Endothelial cell of umbilical vein (primary cell): ENCODE data around the gene CNTNAP4. TPM values are rescaled to one million over a fixed set of nuclear protein-coding genes. Genes with fewer than 3 reads are reported as not detected.

ENCODE experiments used
- BruUV-seq: library from RNA; stranded (reverse); fragments of 400-500 nt; replicated peaks from 2 replicates; lab custom pipeline; 2021; lab: Mats Ljungman, UMichigan
- CTCF ChIA-PET: fragments of 300-600, 350-600 bp; sonication (Branson Sonifier 250); formaldehyde crosslinking; loops from one replicate; lab custom pipeline; 2021; ENCODE audit warnings: antibody characterized with exemption, inconsistent platforms; lab: Charles Lee
- POLR2A ChIA-PET: fragments of 300-600, 350-600 bp; sonication (Branson Sonifier 250); formaldehyde crosslinking; loops from one replicate; lab custom pipeline; 2021; ENCODE audit warnings: antibody characterized with exemption, inconsistent platforms; lab: Charles Lee
- DNase-seq: peaks from one replicate; pipeline ENCODE4 v3.0.0-alpha.2; 2011; ENCODE audit warnings: low read depth, low spot score
- FAIRE-seq: peaks from 2 replicates; lab custom pipeline; 2011; peaks lifted over from hg19 to GRCh38; lab: Jason Lieb, UNC
- H2AFZ ChIP-seq: 2 replicates; pipeline ENCODE4 v1.6.0; 2012; ENCODE audit warnings: low read depth, low read length, control low read depth, inconsistent platforms
- H3K27ac ChIP-seq: 2 replicates; pipeline ENCODE4 v1.5.1; 2011; ENCODE audit warnings: low read depth, mild to moderate bottlenecking, control low read depth, low read length, moderate library complexity; ENCODE audit not compliant: insufficient read depth
- H3K27me3 ChIP-seq, 2 experiments: 2 replicates each; pipeline versions ENCODE4 v1.6.0 to v1.6.1; 2011; ENCODE audit warnings: low read length in 2 of 2, mixed read lengths in 1 of 2; ENCODE audit not compliant: control insufficient read depth in 2 of 2, insufficient read depth in 2 of 2
- H3K36me3 ChIP-seq, 2 experiments: 2 replicates in 1 of 2; 3 replicates in 1 of 2; pipeline ENCODE4 v1.5.1; 2011; ENCODE audit warnings: low read length in 2 of 2, mild to moderate bottlenecking in 1 of 2, moderate library complexity in 1 of 2; ENCODE audit not compliant: control insufficient read depth in 2 of 2, insufficient read depth in 2 of 2; ENCODE audit errors: extremely low read depth in 1 of 2
- H3K4me1 ChIP-seq: 3 replicates; pipeline ENCODE4 v1.5.1; 2011; ENCODE audit warnings: mild to moderate bottlenecking, low read length; ENCODE audit not compliant: control insufficient read depth, insufficient read depth; ENCODE audit errors: extremely low read depth
- H3K4me2 ChIP-seq: 2 replicates; pipeline ENCODE4 v1.6.1; 2011; ENCODE audit warnings: low read length, control low read depth, mixed read lengths; ENCODE audit not compliant: insufficient read depth
- H3K4me3 ChIP-seq, 3 experiments: fragments of 200-600 bp in 1 of 3; sonication (generic), shearing (Covaris generic) in 1 of 3; replicated peaks in 1 of 3; 2 replicates each; pipeline ENCODE4 v1.5.1; 2011 to 2016; ENCODE audit warnings: control low read depth in 3 of 3, low read length in 3 of 3, mild to moderate bottlenecking in 2 of 3, inconsistent platforms in 1 of 3, low read depth in 1 of 3, moderate library complexity in 1 of 3; ENCODE audit not compliant: insufficient read depth in 1 of 3
- H3K79me2 ChIP-seq: 2 replicates; pipeline ENCODE4 v1.6.0; 2012; ENCODE audit warnings: low read length, inconsistent platforms; ENCODE audit not compliant: control insufficient read depth, insufficient read depth
- H3K9ac ChIP-seq: replicated peaks from 2 replicates; pipeline ENCODE3; 2011; ENCODE audit warnings: low read length, control low read depth; ENCODE audit not compliant: insufficient read depth; ENCODE audit errors: extremely low read depth
- H3K9me1 ChIP-seq: replicated peaks from 3 replicates; pipeline ENCODE4 v1.6.0; 2011; ENCODE audit warnings: mild to moderate bottlenecking, low read length; ENCODE audit not compliant: control insufficient read depth, insufficient read depth; ENCODE audit errors: extremely low read depth
- H3K9me3 ChIP-seq: replicated peaks from 2 replicates; pipeline ENCODE4 v1.5.1; 2012; ENCODE audit warnings: low read length, inconsistent platforms; ENCODE audit not compliant: control insufficient read depth, insufficient read depth
- H4K20me1 ChIP-seq: replicated peaks from 2 replicates; pipeline ENCODE3; 2011; ENCODE audit warnings: mild to moderate bottlenecking, low read length; ENCODE audit not compliant: control insufficient read depth, insufficient read depth; ENCODE audit errors: extremely low read depth
- EZH2 ChIP-seq: IDR thresholded peaks from 2 replicates; pipeline ENCODE4 v1.6.1; 2012; ENCODE audit warnings: borderline replicate concordance, low read depth, mild to moderate bottlenecking, moderate library complexity, low read length, inconsistent platforms; ENCODE audit not compliant: severe bottlenecking
- FOS ChIP-seq: IDR thresholded peaks from 2 replicates; pipeline ENCODE4 v1.6.1; 2011; ENCODE audit warnings: mild to moderate bottlenecking, low read length, moderate library complexity, borderline replicate concordance; ENCODE audit not compliant: insufficient read depth
- GATA2 ChIP-seq: IDR thresholded peaks from 2 replicates; pipeline ENCODE4 v1.7.0; 2011; ENCODE audit warnings: low read depth, mild to moderate bottlenecking, moderate library complexity, mixed read lengths, low read length; ENCODE audit not compliant: insufficient read length, insufficient read depth
- JUN ChIP-seq: IDR thresholded peaks from 2 replicates; pipeline ENCODE4 v1.6.1; 2011; ENCODE audit warnings: borderline replicate concordance, low read depth; ENCODE audit not compliant: insufficient read length, insufficient read depth
- MYC ChIP-seq: IDR thresholded peaks from one replicate; pipeline ENCODE4 v1.6.1; 2011; ENCODE audit warnings: mild to moderate bottlenecking, low read depth, low read length
- dilution Hi-C: fragments of 300-500 bp; cut with MboI; formaldehyde crosslinking; loops from one replicate; pipeline ENCODE4 v1.15.0; 2019; ENCODE audit warnings: low sequenced_read_pairs; ENCODE audit not compliant: extremely low pct_ligation_motif_present
- intact Hi-C: fragments of 100-400 bp; cut with micrococcal nuclease; formaldehyde crosslinking; loops from one replicate; pipeline ENCODE4 v1.10.0; 2022
- polyA plus RNA-seq, 4 experiments: library from polyadenylated mRNA; depleted of rRNA in 3 of 4; stranded (reverse) in 3 of 4; unstranded in 1 of 4; fragments of >200 nt; gene quantifications; 2 replicates each; pipeline versions ENCODE4 v1.2.1 to v1.2.3, GENCODE V29; 2011 to 2012; ENCODE audit warnings: missing spikeins in 1 of 4
- total RNA-seq: library from RNA; stranded (reverse); gene quantifications from 2 replicates; pipeline ENCODE4 v1.2.3, GENCODE V29; 2021
- TF ChIP-seq, protein P1 (sequence below): IDR thresholded peaks from 2 replicates; pipeline ENCODE4 v1.6.1; 2011; ENCODE audit not compliant: insufficient read depth, insufficient read length
- TF ChIP-seq, protein P2 (sequence below), 2 donors: IDR thresholded peaks; 1 replicate in 1 of 2; 2 replicates in 1 of 2; pipeline ENCODE4 v1.5.1; 2011; ENCODE audit warnings: low read length in 2 of 2, mild to moderate bottlenecking in 2 of 2, moderate library complexity in 2 of 2, control low read depth in 1 of 2, inconsistent platforms in 1 of 2, low read depth in 1 of 2; ENCODE audit not compliant: insufficient read depth in 1 of 2; ENCODE audit errors: extremely low read depth in 1 of 2

CNTNAP4 gene
- total and polyA plus RNA-seq, 2 donors (not counting 3 experiments of a cell fraction or from before 2014, with no cell fraction given): not detected

DNA sequence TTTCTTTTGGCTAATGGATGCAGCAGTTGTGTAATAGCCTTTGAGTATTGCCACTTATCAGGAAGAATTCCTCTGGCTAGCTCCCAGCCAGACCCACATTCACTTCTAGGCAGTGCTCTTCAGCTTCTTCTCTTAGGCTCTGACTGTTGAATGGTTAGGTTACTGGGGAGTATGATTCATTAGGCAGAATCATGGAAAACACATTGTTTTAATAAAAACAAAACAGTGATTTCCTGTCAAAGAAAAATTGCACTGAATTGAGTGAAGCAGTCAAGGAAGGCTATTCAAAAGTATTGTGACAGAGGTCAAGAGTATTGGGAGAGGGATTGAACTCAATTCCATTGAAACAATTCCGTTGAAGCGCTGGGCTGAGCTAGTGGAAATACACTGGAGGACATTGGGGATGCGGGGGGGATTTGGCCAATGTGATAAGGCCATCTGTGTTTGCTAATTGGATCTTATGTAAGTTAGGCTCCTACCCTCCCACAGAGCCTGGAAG is 68.0 kb downstream of the CNTNAP4 start:
- H2AFZ ChIP-seq: no peak overlapping the region
- H3K36me3 ChIP-seq: no peaks in the 10 kb centered on the region
- H3K4me2 ChIP-seq: no peak overlapping the region
- no peaks in the 10 kb centered on the region for H3K27me3 ChIP-seq
- intact Hi-C loops: no loop called here
- no peak overlapping the region for H3K27ac ChIP-seq
- CTCF ChIA-PET: no interaction called here
- H3K79me2 ChIP-seq: no peaks in the 10 kb centered on the region
- DNase-seq (no peak), FAIRE-seq (no peak)
- no peaks in the 10 kb centered on the region for H4K20me1 ChIP-seq
- no peaks in the 10 kb centered on the region for H3K9me3 ChIP-seq
- H3K9me1 ChIP-seq: no peaks in the 10 kb centered on the region
- BruUV-seq: no TSS peak
- POLR2A ChIA-PET: no interaction called here
- TF ChIP-seq EZH2 (no peak), JUN (no peak), GATA2 (no peak), MYC (no peak), FOS (no peak)
- TF ChIP-seq, protein P1, sequence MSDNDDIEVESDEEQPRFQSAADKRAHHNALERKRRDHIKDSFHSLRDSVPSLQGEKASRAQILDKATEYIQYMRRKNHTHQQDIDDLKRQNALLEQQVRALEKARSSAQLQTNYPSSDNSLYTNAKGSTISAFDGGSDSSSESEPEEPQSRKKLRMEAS: no peak
- TF ChIP-seq, protein P2, sequence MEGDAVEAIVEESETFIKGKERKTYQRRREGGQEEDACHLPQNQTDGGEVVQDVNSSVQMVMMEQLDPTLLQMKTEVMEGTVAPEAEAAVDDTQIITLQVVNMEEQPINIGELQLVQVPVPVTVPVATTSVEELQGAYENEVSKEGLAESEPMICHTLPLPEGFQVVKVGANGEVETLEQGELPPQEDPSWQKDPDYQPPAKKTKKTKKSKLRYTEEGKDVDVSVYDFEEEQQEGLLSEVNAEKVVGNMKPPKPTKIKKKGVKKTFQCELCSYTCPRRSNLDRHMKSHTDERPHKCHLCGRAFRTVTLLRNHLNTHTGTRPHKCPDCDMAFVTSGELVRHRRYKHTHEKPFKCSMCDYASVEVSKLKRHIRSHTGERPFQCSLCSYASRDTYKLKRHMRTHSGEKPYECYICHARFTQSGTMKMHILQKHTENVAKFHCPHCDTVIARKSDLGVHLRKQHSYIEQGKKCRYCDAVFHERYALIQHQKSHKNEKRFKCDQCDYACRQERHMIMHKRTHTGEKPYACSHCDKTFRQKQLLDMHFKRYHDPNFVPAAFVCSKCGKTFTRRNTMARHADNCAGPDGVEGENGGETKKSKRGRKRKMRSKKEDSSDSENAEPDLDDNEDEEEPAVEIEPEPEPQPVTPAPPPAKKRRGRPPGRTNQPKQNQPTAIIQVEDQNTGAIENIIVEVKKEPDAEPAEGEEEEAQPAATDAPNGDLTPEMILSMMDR (IDR thresholded peaks at IDR 0.05; ENCODE audit: extremely low read depth in 1 of 2, insufficient read depth in 1 of 2, low read depth in 1 of 2, low read length in 2 of 2): no peak
- dilution Hi-C loops: no loop called here
- H3K4me1 ChIP-seq: no peaks in the 10 kb centered on the region
- no peak overlapping the region for H3K9ac ChIP-seq
- no peak overlapping the region for H3K4me3 ChIP-seq
